Measurements from ENCODE around the gene DENND2C.

Gene DENND2C

DNA sequence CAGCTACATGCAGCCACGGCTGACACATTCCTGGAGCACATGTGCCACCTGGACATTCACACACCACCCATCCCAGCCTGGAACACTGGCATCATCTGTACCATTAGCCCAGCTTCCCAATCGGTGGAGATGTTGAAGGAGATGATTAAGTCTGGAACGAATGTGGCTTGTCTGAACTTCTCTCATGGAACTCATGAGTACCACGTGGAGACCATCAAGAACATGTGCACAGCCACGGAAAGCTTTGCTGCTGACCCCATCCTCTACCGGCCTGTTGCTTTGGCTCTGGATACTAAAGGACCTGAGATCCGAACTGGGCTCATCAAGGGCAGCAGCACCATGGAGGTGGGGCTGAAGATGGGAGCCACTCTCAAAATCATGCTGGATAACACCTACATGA is 133.8 kb downstream of the DENND2C start:
- TF ChIP-seq GABPA (IDR thresholded peaks at IDR 0.05; ENCODE audit: low read depth) (no peak), SPI1 (IDR thresholded peaks at IDR 0.05; ENCODE audit: borderline replicate concordance, low read depth) (no peak), POLR2AphosphoS5 (IDR thresholded peaks at IDR 0.05; ENCODE audit: low read depth) (no peak)
- TF ChIP-seq, protein P1, sequence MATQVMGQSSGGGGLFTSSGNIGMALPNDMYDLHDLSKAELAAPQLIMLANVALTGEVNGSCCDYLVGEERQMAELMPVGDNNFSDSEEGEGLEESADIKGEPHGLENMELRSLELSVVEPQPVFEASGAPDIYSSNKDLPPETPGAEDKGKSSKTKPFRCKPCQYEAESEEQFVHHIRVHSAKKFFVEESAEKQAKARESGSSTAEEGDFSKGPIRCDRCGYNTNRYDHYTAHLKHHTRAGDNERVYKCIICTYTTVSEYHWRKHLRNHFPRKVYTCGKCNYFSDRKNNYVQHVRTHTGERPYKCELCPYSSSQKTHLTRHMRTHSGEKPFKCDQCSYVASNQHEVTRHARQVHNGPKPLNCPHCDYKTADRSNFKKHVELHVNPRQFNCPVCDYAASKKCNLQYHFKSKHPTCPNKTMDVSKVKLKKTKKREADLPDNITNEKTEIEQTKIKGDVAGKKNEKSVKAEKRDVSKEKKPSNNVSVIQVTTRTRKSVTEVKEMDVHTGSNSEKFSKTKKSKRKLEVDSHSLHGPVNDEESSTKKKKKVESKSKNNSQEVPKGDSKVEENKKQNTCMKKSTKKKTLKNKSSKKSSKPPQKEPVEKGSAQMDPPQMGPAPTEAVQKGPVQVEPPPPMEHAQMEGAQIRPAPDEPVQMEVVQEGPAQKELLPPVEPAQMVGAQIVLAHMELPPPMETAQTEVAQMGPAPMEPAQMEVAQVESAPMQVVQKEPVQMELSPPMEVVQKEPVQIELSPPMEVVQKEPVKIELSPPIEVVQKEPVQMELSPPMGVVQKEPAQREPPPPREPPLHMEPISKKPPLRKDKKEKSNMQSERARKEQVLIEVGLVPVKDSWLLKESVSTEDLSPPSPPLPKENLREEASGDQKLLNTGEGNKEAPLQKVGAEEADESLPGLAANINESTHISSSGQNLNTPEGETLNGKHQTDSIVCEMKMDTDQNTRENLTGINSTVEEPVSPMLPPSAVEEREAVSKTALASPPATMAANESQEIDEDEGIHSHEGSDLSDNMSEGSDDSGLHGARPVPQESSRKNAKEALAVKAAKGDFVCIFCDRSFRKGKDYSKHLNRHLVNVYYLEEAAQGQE (IDR thresholded peaks at IDR 0.05; ENCODE audit: insufficient replicate concordance, low read depth): no peak
- TF ChIP-seq, protein P2, sequence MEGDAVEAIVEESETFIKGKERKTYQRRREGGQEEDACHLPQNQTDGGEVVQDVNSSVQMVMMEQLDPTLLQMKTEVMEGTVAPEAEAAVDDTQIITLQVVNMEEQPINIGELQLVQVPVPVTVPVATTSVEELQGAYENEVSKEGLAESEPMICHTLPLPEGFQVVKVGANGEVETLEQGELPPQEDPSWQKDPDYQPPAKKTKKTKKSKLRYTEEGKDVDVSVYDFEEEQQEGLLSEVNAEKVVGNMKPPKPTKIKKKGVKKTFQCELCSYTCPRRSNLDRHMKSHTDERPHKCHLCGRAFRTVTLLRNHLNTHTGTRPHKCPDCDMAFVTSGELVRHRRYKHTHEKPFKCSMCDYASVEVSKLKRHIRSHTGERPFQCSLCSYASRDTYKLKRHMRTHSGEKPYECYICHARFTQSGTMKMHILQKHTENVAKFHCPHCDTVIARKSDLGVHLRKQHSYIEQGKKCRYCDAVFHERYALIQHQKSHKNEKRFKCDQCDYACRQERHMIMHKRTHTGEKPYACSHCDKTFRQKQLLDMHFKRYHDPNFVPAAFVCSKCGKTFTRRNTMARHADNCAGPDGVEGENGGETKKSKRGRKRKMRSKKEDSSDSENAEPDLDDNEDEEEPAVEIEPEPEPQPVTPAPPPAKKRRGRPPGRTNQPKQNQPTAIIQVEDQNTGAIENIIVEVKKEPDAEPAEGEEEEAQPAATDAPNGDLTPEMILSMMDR (IDR thresholded peaks at IDR 0.05; ENCODE audit: insufficient read depth, low read length): no peak
- H3K27ac ChIP-seq (replicated peaks): no peak overlapping the region
- DNase-seq (ENCODE audit: low read depth in 1 of 2, low spot score in 1 of 2): no peak
- no peak overlapping the region for H3K4me3 ChIP-seq (replicated peaks; ENCODE audit: insufficient read depth, low read length)
- H3K27me3 ChIP-seq (ENCODE audit: insufficient read depth, poor library complexity, severe bottlenecking): no peaks in the 10 kb centered on the region

DNA sequence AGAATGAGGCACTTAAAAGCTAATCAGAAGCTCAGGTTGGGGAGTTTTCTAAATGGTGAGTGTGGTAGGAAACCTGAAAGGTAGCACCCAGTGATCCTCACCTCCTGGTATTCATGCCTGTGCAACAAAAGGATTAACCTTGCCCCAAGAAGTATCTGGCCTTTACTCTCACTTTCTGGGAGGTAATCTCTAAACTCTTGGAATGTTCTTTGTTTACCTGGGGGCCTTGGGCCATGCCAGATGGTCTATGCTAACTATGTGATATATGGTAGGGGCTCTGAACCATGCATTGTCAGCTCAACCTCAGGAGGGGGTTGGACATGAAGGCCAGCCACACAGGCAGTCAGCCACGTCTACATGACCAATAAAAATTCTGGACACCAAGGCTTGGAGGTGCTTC is 134.4 kb downstream of the DENND2C start:
- H3K4me3 ChIP-seq (replicated peaks; ENCODE audit: insufficient read depth, low read length): no peak overlapping the region
- H3K27me3 ChIP-seq (ENCODE audit: insufficient read depth, poor library complexity, severe bottlenecking): no peaks in the 10 kb centered on the region
- H3K27ac ChIP-seq (replicated peaks): no peak overlapping the region
- DNase-seq (ENCODE audit: low read depth in 1 of 2, low spot score in 1 of 2): no peak
- TF ChIP-seq SPI1 (IDR thresholded peaks at IDR 0.05; ENCODE audit: borderline replicate concordance, low read depth): no peak
- TF ChIP-seq, protein P2 (IDR thresholded peaks at IDR 0.05; ENCODE audit: insufficient read depth, low read length): no peak
- no peak for TF ChIP-seq GABPA (IDR thresholded peaks at IDR 0.05; ENCODE audit: low read depth)
- no peak for TF ChIP-seq POLR2AphosphoS5 (IDR thresholded peaks at IDR 0.05; ENCODE audit: low read depth)
- TF ChIP-seq, protein P1 (IDR thresholded peaks at IDR 0.05; ENCODE audit: insufficient replicate concordance, low read depth): no peak
